Loucy (cell line): ENCODE data around the gene SCARB1.

Experiments used
- EZH2phosphoT487 ChIP-seq: fragments of 200-600 bp; IDR thresholded peaks from 2 replicates; pipeline ENCODE4 v1.6.1; 2018; ENCODE audit warnings: antibody characterized with exemption, mild to moderate bottlenecking, moderate library complexity, borderline replicate concordance
- TF ChIP-seq, protein P1 (sequence below): fragments of 200-600 bp; sonication (generic); conservative IDR thresholded peaks from 2 replicates; pipeline ENCODE4 v1.5.1; 2014; ENCODE audit warnings: mild to moderate bottlenecking, antibody characterized with exemption, low read length

DNA sequence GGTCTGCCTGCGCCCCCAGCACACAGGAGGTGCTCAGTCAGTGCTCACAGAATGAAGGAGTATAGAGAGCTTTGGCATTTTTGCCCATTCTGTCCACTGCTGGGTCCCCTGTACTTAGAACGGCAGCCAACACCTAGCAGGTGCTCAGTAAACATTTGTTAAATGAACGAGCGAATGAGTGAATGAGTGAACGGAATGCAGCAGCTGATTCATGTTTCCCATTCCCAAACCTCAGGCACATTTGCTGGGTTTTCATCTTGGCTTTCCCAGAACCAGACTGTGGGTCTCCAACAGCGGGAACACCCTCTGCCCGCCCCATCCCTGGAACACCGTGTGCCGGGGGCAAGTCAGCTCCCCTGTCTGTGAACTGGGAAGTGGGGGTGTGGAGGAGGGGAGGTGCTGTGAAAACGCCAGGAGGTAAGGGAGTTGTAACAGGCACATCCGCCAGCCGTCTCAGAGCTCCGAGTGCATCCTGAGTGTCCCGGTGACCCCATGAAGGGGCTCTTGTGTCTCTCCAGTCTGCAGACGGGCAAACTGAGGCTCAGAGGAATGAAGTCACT, 47.3 kb downstream of the SCARB1 start:
- TF ChIP-seq, protein P1, sequence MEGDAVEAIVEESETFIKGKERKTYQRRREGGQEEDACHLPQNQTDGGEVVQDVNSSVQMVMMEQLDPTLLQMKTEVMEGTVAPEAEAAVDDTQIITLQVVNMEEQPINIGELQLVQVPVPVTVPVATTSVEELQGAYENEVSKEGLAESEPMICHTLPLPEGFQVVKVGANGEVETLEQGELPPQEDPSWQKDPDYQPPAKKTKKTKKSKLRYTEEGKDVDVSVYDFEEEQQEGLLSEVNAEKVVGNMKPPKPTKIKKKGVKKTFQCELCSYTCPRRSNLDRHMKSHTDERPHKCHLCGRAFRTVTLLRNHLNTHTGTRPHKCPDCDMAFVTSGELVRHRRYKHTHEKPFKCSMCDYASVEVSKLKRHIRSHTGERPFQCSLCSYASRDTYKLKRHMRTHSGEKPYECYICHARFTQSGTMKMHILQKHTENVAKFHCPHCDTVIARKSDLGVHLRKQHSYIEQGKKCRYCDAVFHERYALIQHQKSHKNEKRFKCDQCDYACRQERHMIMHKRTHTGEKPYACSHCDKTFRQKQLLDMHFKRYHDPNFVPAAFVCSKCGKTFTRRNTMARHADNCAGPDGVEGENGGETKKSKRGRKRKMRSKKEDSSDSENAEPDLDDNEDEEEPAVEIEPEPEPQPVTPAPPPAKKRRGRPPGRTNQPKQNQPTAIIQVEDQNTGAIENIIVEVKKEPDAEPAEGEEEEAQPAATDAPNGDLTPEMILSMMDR: no peak
- no peak for TF ChIP-seq EZH2phosphoT487
